SK-N-SH treated with all-trans-retinoic acid at 6 μM for 48 hours (cell line): ENCODE measurements around the gene CNGB1.

Source experiments
- ISL1 ChIP-seq: fragments of 250-450 bp; sonication (Bioruptor Pico); IDR thresholded peaks from 2 replicates; pipeline ENCODE4 v2.1.2; 2022; ENCODE audit warnings: mild to moderate bottlenecking, moderate library complexity
- PPARA ChIP-seq: fragments of 250-450 bp; sonication (Bioruptor Pico); IDR thresholded peaks from 2 replicates; pipeline ENCODE4 v1.5.0; 2020; ENCODE audit warnings: mild to moderate bottlenecking, borderline replicate concordance
- RARB ChIP-seq: fragments of 250-450 bp; sonication (Bioruptor Pico); IDR thresholded peaks from 2 replicates; pipeline ENCODE4 v1.8.0; 2021; ENCODE audit warnings: mild to moderate bottlenecking, moderate library complexity
- TCF4 ChIP-seq: fragments of 250-450 bp; sonication (Bioruptor Pico); IDR thresholded peaks from 2 replicates; pipeline ENCODE4 v1.8.0; 2021; ENCODE audit warnings: mild to moderate bottlenecking, moderate library complexity, borderline replicate concordance
- ZFP30 ChIP-seq: fragments of 450-650 bp; formaldehyde crosslinking; IDR thresholded peaks from 2 replicates; pipeline ENCODE4 v1.5.0; 2022; ENCODE audit warnings: mild to moderate bottlenecking, moderate library complexity
- ZNF565 ChIP-seq: fragments of 450-650 bp; formaldehyde crosslinking; conservative IDR thresholded peaks from 2 replicates; pipeline ENCODE4 v1.5.0; 2020; ENCODE audit warnings: low read depth, mild to moderate bottlenecking, moderate library complexity
- TF ChIP-seq, protein P1 (sequence below): fragments of 250-450 bp; sonication (Bioruptor Pico); IDR thresholded peaks from 2 replicates; pipeline ENCODE4 v1.8.0; 2020; ENCODE audit warnings: mild to moderate bottlenecking, moderate library complexity, borderline replicate concordance

DNA sequence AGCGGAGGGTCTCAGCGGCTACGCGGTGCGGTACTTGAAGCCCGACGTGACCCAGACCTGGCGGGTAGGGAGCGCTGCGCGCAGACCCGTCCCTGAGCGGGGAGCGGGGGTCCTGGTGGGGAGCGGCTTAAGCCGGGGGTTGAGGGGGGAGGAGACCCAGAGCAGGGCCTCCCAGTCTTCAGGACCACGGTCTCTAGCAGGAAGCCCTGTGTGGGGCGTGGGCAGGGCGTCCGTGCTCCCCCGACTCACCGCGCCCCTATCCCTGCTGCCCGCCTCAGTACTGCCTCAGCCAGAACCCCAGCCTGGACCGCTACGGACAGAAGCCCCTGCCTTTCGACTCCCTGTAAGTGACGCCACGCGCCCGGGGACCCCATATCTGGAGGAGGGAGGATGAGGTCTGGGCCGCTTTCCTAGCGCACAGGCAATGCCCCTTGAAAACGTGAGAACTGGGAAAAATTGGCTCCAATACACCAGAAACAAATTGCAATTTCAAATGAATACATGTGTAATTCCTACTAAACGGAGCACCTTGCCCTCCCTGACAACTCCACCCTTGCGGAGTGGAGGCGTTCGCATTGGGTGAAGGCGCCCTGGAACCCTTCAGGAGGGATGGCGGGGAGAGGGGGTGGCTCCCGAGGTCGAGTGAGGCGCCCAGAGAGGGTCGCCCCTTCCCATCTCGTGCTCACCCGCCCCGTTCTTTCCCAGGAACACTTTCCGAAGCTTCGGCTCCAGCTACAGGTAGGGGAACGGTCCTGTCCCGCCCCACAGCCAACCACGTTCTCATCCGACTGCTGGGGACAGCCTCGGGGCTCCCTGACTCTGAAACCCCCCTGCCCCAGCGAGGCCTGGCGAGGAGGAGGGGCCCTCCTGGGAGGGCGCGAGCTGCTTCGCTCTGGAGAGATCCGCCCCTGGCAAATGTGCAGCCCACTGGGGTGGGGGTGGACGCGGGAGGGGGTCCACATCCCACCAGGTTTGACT, 14.6 kb upstream of the CNGB1 start:
- no peak for TF ChIP-seq ISL1 (CRISPR knock-in tag)
- no peak for TF ChIP-seq ZFP30
- TF ChIP-seq TCF4: no peak
- no peak for TF ChIP-seq ZNF565 (CRISPR knock-in tag)
- TF ChIP-seq PPARA (CRISPR knock-in tag): no peak
- TF ChIP-seq, protein P1, sequence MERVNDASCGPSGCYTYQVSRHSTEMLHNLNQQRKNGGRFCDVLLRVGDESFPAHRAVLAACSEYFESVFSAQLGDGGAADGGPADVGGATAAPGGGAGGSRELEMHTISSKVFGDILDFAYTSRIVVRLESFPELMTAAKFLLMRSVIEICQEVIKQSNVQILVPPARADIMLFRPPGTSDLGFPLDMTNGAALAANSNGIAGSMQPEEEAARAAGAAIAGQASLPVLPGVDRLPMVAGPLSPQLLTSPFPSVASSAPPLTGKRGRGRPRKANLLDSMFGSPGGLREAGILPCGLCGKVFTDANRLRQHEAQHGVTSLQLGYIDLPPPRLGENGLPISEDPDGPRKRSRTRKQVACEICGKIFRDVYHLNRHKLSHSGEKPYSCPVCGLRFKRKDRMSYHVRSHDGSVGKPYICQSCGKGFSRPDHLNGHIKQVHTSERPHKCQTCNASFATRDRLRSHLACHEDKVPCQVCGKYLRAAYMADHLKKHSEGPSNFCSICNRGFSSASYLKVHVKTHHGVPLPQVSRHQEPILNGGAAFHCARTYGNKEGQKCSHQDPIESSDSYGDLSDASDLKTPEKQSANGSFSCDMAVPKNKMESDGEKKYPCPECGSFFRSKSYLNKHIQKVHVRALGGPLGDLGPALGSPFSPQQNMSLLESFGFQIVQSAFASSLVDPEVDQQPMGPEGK: no peak
- no peak for TF ChIP-seq RARB (CRISPR knock-in tag)
